ENCODE data around the gene SLC35E1. TPM values are rescaled to one million over a fixed set of nuclear protein-coding genes. Genes with fewer than 3 reads are reported as not detected.

Gene SLC35E1
- total and polyA plus RNA-seq, 2 experiments from 2014 or later: 17.0 to 30.3 TPM

- TF ChIP-seq ZNF462 (CRISPR knock-in tag; IDR thresholded peaks at IDR 0.05): no peak
- no peak for TF ChIP-seq ZNF331 (CRISPR knock-in tag; IDR thresholded peaks at IDR 0.05; ENCODE audit: low read depth)
- TF ChIP-seq, protein P1, sequence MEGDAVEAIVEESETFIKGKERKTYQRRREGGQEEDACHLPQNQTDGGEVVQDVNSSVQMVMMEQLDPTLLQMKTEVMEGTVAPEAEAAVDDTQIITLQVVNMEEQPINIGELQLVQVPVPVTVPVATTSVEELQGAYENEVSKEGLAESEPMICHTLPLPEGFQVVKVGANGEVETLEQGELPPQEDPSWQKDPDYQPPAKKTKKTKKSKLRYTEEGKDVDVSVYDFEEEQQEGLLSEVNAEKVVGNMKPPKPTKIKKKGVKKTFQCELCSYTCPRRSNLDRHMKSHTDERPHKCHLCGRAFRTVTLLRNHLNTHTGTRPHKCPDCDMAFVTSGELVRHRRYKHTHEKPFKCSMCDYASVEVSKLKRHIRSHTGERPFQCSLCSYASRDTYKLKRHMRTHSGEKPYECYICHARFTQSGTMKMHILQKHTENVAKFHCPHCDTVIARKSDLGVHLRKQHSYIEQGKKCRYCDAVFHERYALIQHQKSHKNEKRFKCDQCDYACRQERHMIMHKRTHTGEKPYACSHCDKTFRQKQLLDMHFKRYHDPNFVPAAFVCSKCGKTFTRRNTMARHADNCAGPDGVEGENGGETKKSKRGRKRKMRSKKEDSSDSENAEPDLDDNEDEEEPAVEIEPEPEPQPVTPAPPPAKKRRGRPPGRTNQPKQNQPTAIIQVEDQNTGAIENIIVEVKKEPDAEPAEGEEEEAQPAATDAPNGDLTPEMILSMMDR (conservative IDR thresholded peaks at IDR 0.05; ENCODE audit: low read depth in 2 of 2): no peak
- TF ChIP-seq STAT1 (IDR thresholded peaks at IDR 0.05; ENCODE audit: unreplicated experiment): no peak
- no peak for TF ChIP-seq CREB1 (CRISPR knock-in tag; IDR thresholded peaks at IDR 0.05; ENCODE audit: low read depth)
- TF ChIP-seq EZH2phosphoT487 (IDR thresholded peaks at IDR 0.05; ENCODE audit: unreplicated experiment): no peak
Measured at GRCh38 chr19:16504271-16504670, 67.9 kb downstream of the SLC35E1 start (continued).

Small RNA genes within 50 kb of the gene (small RNA-seq; reads per million reads assigned to genes)
- gene RN7SL146P (ENCODE audit: low replicate concordance): not detected

Other genes starting within 250 kb of the SLC35E1 start
- gene KLF2, start 247.6 kb downstream of the SLC35E1 start, total RNA-seq (2014; rRNA removed; shearing (Covaris generic)): 0.89 and 0.90 TPM in 2 replicates
- gene KLF2, start 247.6 kb downstream of the SLC35E1 start, polyA plus RNA-seq (2016; fragmentation: Nextera tagmentation; extraction: Ambion mirVana): 0.43 TPM in 1 of 2 replicates, not detected in the other
- 23.9 and 25.7 TPM in 2 replicates for gene EPS15L1, start 100.4 kb downstream of the SLC35E1 start, total RNA-seq (2014; rRNA removed; shearing (Covaris generic))
- gene EPS15L1, start 100.4 kb downstream of the SLC35E1 start, polyA plus RNA-seq (2016; fragmentation: Nextera tagmentation; extraction: Ambion mirVana): 31.3 and 32.5 TPM in 2 replicates
- gene CALR3, start 76.2 kb downstream of the SLC35E1 start, total RNA-seq (2014; rRNA removed; shearing (Covaris generic)): 0.66 TPM in 1 of 2 replicates, not detected in the other
- 0.42 and 0.73 TPM in 2 replicates for gene CALR3, start 76.2 kb downstream of the SLC35E1 start, polyA plus RNA-seq (2016; fragmentation: Nextera tagmentation; extraction: Ambion mirVana)
- gene C19orf44, start 76.0 kb downstream of the SLC35E1 start, total RNA-seq (2014; rRNA removed; shearing (Covaris generic)): 4.0 and 5.9 TPM in 2 replicates
- gene C19orf44, start 76.0 kb downstream of the SLC35E1 start, polyA plus RNA-seq (2016; fragmentation: Nextera tagmentation; extraction: Ambion mirVana): 1.5 and 2.5 TPM in 2 replicates
- gene CHERP, start 30.0 kb downstream of the SLC35E1 start, total RNA-seq (2014; rRNA removed; shearing (Covaris generic)): 31.0 and 31.6 TPM in 2 replicates
- gene CHERP, start 30.0 kb downstream of the SLC35E1 start, polyA plus RNA-seq (2016; fragmentation: Nextera tagmentation; extraction: Ambion mirVana): 37.5 and 41.2 TPM in 2 replicates
- 13.1 and 15.4 TPM in 2 replicates for gene MED26, start 55.8 kb upstream of the SLC35E1 start, total RNA-seq (2014; rRNA removed; shearing (Covaris generic))
- 7.4 and 8.6 TPM in 2 replicates for gene MED26, start 55.8 kb upstream of the SLC35E1 start, polyA plus RNA-seq (2016; fragmentation: Nextera tagmentation; extraction: Ambion mirVana)
- gene SMIM7, start 87.7 kb upstream of the SLC35E1 start, total RNA-seq (2014; rRNA removed; shearing (Covaris generic)): 64.2 and 81.7 TPM in 2 replicates
- gene SMIM7, start 87.7 kb upstream of the SLC35E1 start, polyA plus RNA-seq (2016; fragmentation: Nextera tagmentation; extraction: Ambion mirVana): 84.5 and 91.3 TPM in 2 replicates
- 11.3 and 14.1 TPM in 2 replicates for gene TMEM38A, start 88.7 kb upstream of the SLC35E1 start, total RNA-seq (2014; rRNA removed; shearing (Covaris generic))
- gene TMEM38A, start 88.7 kb upstream of the SLC35E1 start, polyA plus RNA-seq (2016; fragmentation: Nextera tagmentation; extraction: Ambion mirVana): 5.9 and 7.6 TPM in 2 replicates
- 0.03 TPM in 1 of 2 replicates, not detected in the other for gene NWD1, start 147.4 kb upstream of the SLC35E1 start, total RNA-seq (2014; rRNA removed; shearing (Covaris generic))
- gene NWD1, start 147.4 kb upstream of the SLC35E1 start, polyA plus RNA-seq (2016; fragmentation: Nextera tagmentation; extraction: Ambion mirVana): 0.06 TPM in 1 of 2 replicates, not detected in the other